HL-60 (cell line): Measurements from ENCODE around the gene DSE.

Experiments
- CTCF ChIP-seq: IDR thresholded peaks from one replicate; pipeline ENCODE4 v1.5.1; 2011; ENCODE audit warnings: low read length, control low read depth, inconsistent platforms; ENCODE audit not compliant: insufficient read depth
- GABPA ChIP-seq: IDR thresholded peaks from 2 replicates; pipeline ENCODE4 v1.6.1; 2012; ENCODE audit warnings: low read depth
- POLR2AphosphoS5 ChIP-seq: IDR thresholded peaks from 2 replicates; pipeline ENCODE4 v1.6.1; 2012; ENCODE audit warnings: low read depth
- SPI1 ChIP-seq: IDR thresholded peaks from 2 replicates; pipeline ENCODE4 v1.6.1; 2012; ENCODE audit warnings: low read depth, mild to moderate bottlenecking, borderline replicate concordance
- TF ChIP-seq, protein P1 (sequence below): IDR thresholded peaks from 2 replicates; pipeline ENCODE4 v1.6.1; 2012; ENCODE audit warnings: low read depth; ENCODE audit not compliant: insufficient replicate concordance

DNA sequence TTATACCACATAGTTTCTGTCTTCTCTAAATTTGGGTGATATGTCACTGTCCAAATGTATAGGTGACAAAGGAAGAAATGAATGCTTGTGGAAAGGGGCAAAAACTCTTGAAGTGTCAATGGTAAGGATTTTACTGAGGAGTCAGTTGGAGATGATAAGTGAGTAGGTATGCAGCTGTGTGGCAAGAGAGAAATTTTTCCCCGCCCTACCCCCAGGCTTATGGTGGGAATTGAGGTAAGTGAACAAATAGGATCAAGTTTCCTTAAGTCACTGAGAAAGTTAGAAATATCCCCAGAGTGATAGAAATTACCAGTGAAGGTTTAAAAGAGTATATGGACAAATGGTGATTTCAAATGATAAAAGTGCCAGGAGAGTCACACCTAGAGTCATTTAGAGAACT is 11.8 kb downstream of the DSE start:
- TF ChIP-seq SPI1 (no peak), GABPA (no peak), CTCF (no peak), POLR2AphosphoS5 (no peak)
- TF ChIP-seq, protein P1, sequence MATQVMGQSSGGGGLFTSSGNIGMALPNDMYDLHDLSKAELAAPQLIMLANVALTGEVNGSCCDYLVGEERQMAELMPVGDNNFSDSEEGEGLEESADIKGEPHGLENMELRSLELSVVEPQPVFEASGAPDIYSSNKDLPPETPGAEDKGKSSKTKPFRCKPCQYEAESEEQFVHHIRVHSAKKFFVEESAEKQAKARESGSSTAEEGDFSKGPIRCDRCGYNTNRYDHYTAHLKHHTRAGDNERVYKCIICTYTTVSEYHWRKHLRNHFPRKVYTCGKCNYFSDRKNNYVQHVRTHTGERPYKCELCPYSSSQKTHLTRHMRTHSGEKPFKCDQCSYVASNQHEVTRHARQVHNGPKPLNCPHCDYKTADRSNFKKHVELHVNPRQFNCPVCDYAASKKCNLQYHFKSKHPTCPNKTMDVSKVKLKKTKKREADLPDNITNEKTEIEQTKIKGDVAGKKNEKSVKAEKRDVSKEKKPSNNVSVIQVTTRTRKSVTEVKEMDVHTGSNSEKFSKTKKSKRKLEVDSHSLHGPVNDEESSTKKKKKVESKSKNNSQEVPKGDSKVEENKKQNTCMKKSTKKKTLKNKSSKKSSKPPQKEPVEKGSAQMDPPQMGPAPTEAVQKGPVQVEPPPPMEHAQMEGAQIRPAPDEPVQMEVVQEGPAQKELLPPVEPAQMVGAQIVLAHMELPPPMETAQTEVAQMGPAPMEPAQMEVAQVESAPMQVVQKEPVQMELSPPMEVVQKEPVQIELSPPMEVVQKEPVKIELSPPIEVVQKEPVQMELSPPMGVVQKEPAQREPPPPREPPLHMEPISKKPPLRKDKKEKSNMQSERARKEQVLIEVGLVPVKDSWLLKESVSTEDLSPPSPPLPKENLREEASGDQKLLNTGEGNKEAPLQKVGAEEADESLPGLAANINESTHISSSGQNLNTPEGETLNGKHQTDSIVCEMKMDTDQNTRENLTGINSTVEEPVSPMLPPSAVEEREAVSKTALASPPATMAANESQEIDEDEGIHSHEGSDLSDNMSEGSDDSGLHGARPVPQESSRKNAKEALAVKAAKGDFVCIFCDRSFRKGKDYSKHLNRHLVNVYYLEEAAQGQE = no peak
